H9 (cell line): ENCODE results near the gene SCYGR4. TPM values are rescaled to one million over a fixed set of nuclear protein-coding genes. Genes with fewer than 3 reads are reported as not detected.

ENCODE experiments used
- DNase-seq: peaks from one replicate; pipeline ENCODE4 v3.0.0-alpha.2; 2017
- H2AFZ ChIP-seq: one replicate; pipeline ENCODE4 v1.6.1; 2013; ENCODE audit warnings: mild to moderate bottlenecking, low read length, control low read depth, moderate library complexity
- H2AK5ac ChIP-seq: 2 replicates; pipeline ENCODE4 v1.6.1; 2013; ENCODE audit warnings: low read length, control low read depth, mixed read lengths; ENCODE audit not compliant: insufficient read length
- H2BK120ac ChIP-seq: one replicate; pipeline ENCODE4 v1.6.1; 2013; ENCODE audit warnings: low read depth, mild to moderate bottlenecking, low read length, control low read depth, inconsistent platforms; ENCODE audit not compliant: poor library complexity, severe bottlenecking
- H2BK12ac ChIP-seq: 2 replicates; pipeline ENCODE4 v1.6.1; 2013; ENCODE audit warnings: low read length, control low read depth, mixed read lengths, low read depth; ENCODE audit not compliant: insufficient read length
- H2BK15ac ChIP-seq: 2 replicates; pipeline ENCODE4 v1.6.1; 2013; ENCODE audit warnings: low read depth, low read length, control low read depth
- H2BK20ac ChIP-seq: one replicate; pipeline ENCODE4 v1.6.1; 2013; ENCODE audit warnings: low read depth, mild to moderate bottlenecking, low read length, control low read depth, inconsistent platforms; ENCODE audit not compliant: poor library complexity, severe bottlenecking
- H2BK5ac ChIP-seq: 2 replicates; pipeline ENCODE4 v1.6.1; 2013; ENCODE audit warnings: low read length, control low read depth, mixed read lengths; ENCODE audit not compliant: insufficient read length
- H3K14ac ChIP-seq: 2 replicates; pipeline ENCODE4 v1.6.1; 2013; ENCODE audit warnings: low read length, control low read depth; ENCODE audit not compliant: insufficient read depth
- H3K18ac ChIP-seq: 2 replicates; pipeline ENCODE4 v1.6.1; 2013; ENCODE audit warnings: low read depth, mild to moderate bottlenecking, mixed read lengths, low read length, control low read depth; ENCODE audit not compliant: insufficient read length
- H3K23ac ChIP-seq: 2 replicates; pipeline ENCODE4 v1.6.1; 2013; ENCODE audit warnings: low read length, control low read depth, mixed read lengths, low read depth; ENCODE audit not compliant: insufficient read length
- H3K23me2 ChIP-seq: 2 replicates; pipeline ENCODE4 v1.6.1; 2013; ENCODE audit warnings: low read depth, mild to moderate bottlenecking, mixed read lengths, low read length, control low read depth; ENCODE audit not compliant: insufficient read length, poor library complexity, severe bottlenecking
- H3K27ac ChIP-seq: 2 replicates; pipeline ENCODE4 v1.5.1; 2013; ENCODE audit warnings: low read length, control low read depth, mixed read lengths, low read depth; ENCODE audit not compliant: insufficient read length
- H3K27me3 ChIP-seq: 2 replicates; pipeline ENCODE4 v1.6.1; 2013; ENCODE audit warnings: low read length, control low read depth, inconsistent platforms; ENCODE audit not compliant: insufficient read depth
- H3K4ac ChIP-seq: 2 replicates; pipeline ENCODE4 v1.6.1; 2013; ENCODE audit warnings: low read depth, mild to moderate bottlenecking, control low read depth, inconsistent platforms, low read length, moderate library complexity
- H3K4me1 ChIP-seq: 2 replicates; pipeline ENCODE4 v1.6.1; 2013; ENCODE audit warnings: low read length, control low read depth, inconsistent platforms; ENCODE audit not compliant: insufficient read depth
- H3K4me2 ChIP-seq: 2 replicates; pipeline ENCODE4 v1.6.1; 2013; ENCODE audit warnings: low read length, control low read depth, mixed read lengths; ENCODE audit not compliant: insufficient read length, insufficient read depth
- H3K56ac ChIP-seq: 2 replicates; pipeline ENCODE4 v1.6.1; 2013; ENCODE audit warnings: low read depth, mild to moderate bottlenecking, mixed read lengths, low read length, control low read depth; ENCODE audit not compliant: insufficient read length
- H3K79me1 ChIP-seq: 2 replicates; pipeline ENCODE4 v1.6.1; 2013; ENCODE audit warnings: low read depth, mild to moderate bottlenecking, moderate library complexity, low read length, control low read depth, inconsistent platforms; ENCODE audit not compliant: insufficient read depth, poor library complexity, severe bottlenecking
- H3K79me2 ChIP-seq: 2 replicates; pipeline ENCODE4 v1.6.1; 2013; ENCODE audit warnings: low read length, control low read depth, inconsistent platforms; ENCODE audit not compliant: insufficient read depth
- H3K9ac ChIP-seq: 2 replicates; pipeline ENCODE4 v1.6.1; 2013; ENCODE audit warnings: low read length, control low read depth, mixed read lengths; ENCODE audit not compliant: insufficient read length; ENCODE audit errors: extremely low read depth
- H3K9me3 ChIP-seq: one replicate; pipeline ENCODE4 v1.6.1; 2013; ENCODE audit warnings: low read depth, low read length, inconsistent platforms; ENCODE audit not compliant: control insufficient read depth
- H3T11ph ChIP-seq: one replicate; pipeline ENCODE4 v1.6.1; 2013; ENCODE audit warnings: mild to moderate bottlenecking, low read length, control low read depth, inconsistent platforms
- H4K20me1 ChIP-seq: one replicate; pipeline ENCODE4 v1.6.1; 2013; ENCODE audit not compliant: control insufficient read depth, insufficient read length, insufficient read depth
- H4K5ac ChIP-seq: 2 replicates; pipeline ENCODE4 v1.6.1; 2013; ENCODE audit warnings: low read depth, mild to moderate bottlenecking, mixed read lengths, low read length, control low read depth; ENCODE audit not compliant: insufficient read length
- H4K8ac ChIP-seq: replicated peaks from 2 replicates; pipeline ENCODE4 v1.6.1; 2013; ENCODE audit warnings: low read length, control low read depth, mixed read lengths, low read depth; ENCODE audit not compliant: insufficient read length
- H4K91ac ChIP-seq: 2 replicates; pipeline ENCODE4 v1.6.1; 2013; ENCODE audit warnings: low read depth, mild to moderate bottlenecking, moderate library complexity, mixed read lengths, low read length, control low read depth; ENCODE audit not compliant: insufficient read length
- H3K27ac Mint-ChIP-seq, 3 experiments: 2 replicates in 2 of 3; 3 replicates in 1 of 3; pipeline ENCODE4 v1.8.0; 2020 to 2021; ENCODE audit warnings: mixed read lengths in 3 of 3, mild to moderate bottlenecking in 1 of 3, moderate library complexity in 1 of 3
- H3K27me3 Mint-ChIP-seq: 2 replicates; pipeline ENCODE4 v1.8.0; 2021; ENCODE audit warnings: low read depth, mild to moderate bottlenecking, moderate library complexity, mixed read lengths
- H3K36me3 Mint-ChIP-seq, 3 experiments: 2 replicates in 2 of 3; 3 replicates in 1 of 3; pipeline ENCODE4 v1.8.0; 2020 to 2021; ENCODE audit warnings: low read depth in 3 of 3, mixed read lengths in 3 of 3; ENCODE audit not compliant: insufficient read depth in 1 of 3
- H3K4me1 Mint-ChIP-seq, 2 experiments: 2 replicates each; pipeline ENCODE4 v1.8.0; 2020; ENCODE audit warnings: mixed read lengths in 2 of 2
- H3K4me3 Mint-ChIP-seq, 2 experiments: 2 replicates in 1 of 2; 3 replicates in 1 of 2; pipeline ENCODE4 v1.8.0; 2020 to 2021; ENCODE audit warnings: mild to moderate bottlenecking in 2 of 2, mixed read lengths in 2 of 2, moderate library complexity in 1 of 2
- H3K9me3 Mint-ChIP-seq, 2 experiments: 2 replicates in 1 of 2; 3 replicates in 1 of 2; pipeline ENCODE4 v1.8.0; 2020; ENCODE audit warnings: mild to moderate bottlenecking in 2 of 2, mixed read lengths in 2 of 2, moderate library complexity in 1 of 2
- WGBS: extraction: QIAGEN DNeasy Blood & Tissue Kit; methylation state at CpG from one replicate; pipeline ENCODE4 v1.1.7; 2013; ENCODE audit warnings: missing lambda C conversion rate, low lambda C conversion rate, mixed read lengths; ENCODE audit not compliant: insufficient read length; ENCODE audit errors: extremely low coverage; 5-methylcytosine and 5-hydroxymethylcytosine counted together
- total RNA-seq: library from RNA; stranded (reverse); gene quantifications from 2 replicates; pipeline ENCODE4 v1.2.1, GENCODE V29; 2021
- TF ChIP-seq, protein P1 (sequence below): fragments of 200-600 bp; sonication (generic); conservative IDR thresholded peaks from 3 replicates; pipeline ENCODE4 v1.8.0; 2021; ENCODE audit warnings: antibody characterized with exemption, mild to moderate bottlenecking

The SCYGR4 gene
- total RNA-seq, 1 experiment from 2014 or later: not detected

DNA sequence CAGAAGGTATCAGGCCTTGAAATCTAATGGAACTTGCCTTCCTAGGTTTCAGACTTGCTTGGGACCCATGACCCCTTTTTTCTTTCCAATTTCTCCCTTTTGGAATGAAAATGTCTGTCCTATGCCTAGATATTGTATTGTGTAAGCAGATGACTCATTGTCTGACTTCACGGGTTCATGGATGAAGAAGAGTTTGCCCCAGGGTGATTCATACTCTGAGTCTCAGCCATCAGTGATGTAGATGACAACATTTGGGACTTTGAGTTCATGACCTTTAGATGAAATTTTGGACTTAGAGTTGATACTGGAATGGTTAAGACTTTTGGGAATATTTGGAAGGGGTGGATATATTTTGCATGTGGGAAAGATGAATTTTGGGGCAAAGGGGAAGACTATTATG, 38.2 kb downstream of the SCYGR4 start:
- no peak overlapping the region for H3K9ac ChIP-seq
- Mint-ChIP-seq H3K4me3 (no peak overlapping the region), H3K36me3 (no peaks in the 10 kb centered on the region), H3K27ac (no peak overlapping the region), H3K9me3 (no peaks in the 10 kb centered on the region), H3K27me3 (no peaks in the 10 kb centered on the region), H3K4me1 (no peaks in the 10 kb centered on the region; a peak in 2 of 4 replicates)
- no peak overlapping the region for H2BK15ac ChIP-seq
- TF ChIP-seq, protein P1, sequence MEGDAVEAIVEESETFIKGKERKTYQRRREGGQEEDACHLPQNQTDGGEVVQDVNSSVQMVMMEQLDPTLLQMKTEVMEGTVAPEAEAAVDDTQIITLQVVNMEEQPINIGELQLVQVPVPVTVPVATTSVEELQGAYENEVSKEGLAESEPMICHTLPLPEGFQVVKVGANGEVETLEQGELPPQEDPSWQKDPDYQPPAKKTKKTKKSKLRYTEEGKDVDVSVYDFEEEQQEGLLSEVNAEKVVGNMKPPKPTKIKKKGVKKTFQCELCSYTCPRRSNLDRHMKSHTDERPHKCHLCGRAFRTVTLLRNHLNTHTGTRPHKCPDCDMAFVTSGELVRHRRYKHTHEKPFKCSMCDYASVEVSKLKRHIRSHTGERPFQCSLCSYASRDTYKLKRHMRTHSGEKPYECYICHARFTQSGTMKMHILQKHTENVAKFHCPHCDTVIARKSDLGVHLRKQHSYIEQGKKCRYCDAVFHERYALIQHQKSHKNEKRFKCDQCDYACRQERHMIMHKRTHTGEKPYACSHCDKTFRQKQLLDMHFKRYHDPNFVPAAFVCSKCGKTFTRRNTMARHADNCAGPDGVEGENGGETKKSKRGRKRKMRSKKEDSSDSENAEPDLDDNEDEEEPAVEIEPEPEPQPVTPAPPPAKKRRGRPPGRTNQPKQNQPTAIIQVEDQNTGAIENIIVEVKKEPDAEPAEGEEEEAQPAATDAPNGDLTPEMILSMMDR: no peak
- no peak overlapping the region for H3K4me2 ChIP-seq
- no peaks in the 10 kb centered on the region for H3K9me3 ChIP-seq
- H2BK120ac ChIP-seq: no peak overlapping the region
- H2AFZ ChIP-seq: no peak overlapping the region
- no peak overlapping the region for H3K14ac ChIP-seq
- H2BK12ac ChIP-seq: no peak overlapping the region
- H3K23ac ChIP-seq: no peak overlapping the region
- no peak overlapping the region for H3K27ac ChIP-seq
- H2BK20ac ChIP-seq: no peak overlapping the region
- no peaks in the 10 kb centered on the region for H3K23me2 ChIP-seq
- H3T11ph ChIP-seq: no peak overlapping the region
- no peak overlapping the region for H3K18ac ChIP-seq
- no peak overlapping the region for H2AK5ac ChIP-seq
- no peak overlapping the region for H2BK5ac ChIP-seq
- no peaks in the 10 kb centered on the region for H4K20me1 ChIP-seq
- no peak overlapping the region for H4K5ac ChIP-seq
- H3K79me2 ChIP-seq: no peaks in the 10 kb centered on the region
- H3K4me1 ChIP-seq: no peaks in the 10 kb centered on the region
- no peak overlapping the region for H3K56ac ChIP-seq
- H3K27me3 ChIP-seq: no peaks in the 10 kb centered on the region
- no peaks in the 10 kb centered on the region for H3K79me1 ChIP-seq
- no peak overlapping the region for H4K91ac ChIP-seq
- H3K4ac ChIP-seq: no peak overlapping the region
- WGBS: no CpG with 5 or more reads among the region's 1 CpG
- DNase-seq: no peak
- H4K8ac ChIP-seq: no peak overlapping the region
